Esophagus squamous epithelium (tissue), 4 donors: Measurements from ENCODE around the gene CD82.

ENCODE experiments used
- POLR2A ChIP-seq, 4 donors: fragments of 450-650 bp; IDR thresholded peaks; one replicate each; pipeline ENCODE4 v1.6.1; 2017; ENCODE audit warnings: antibody characterized with exemption in 4 of 4, mild to moderate bottlenecking in 4 of 4, moderate library complexity in 3 of 4
- TF ChIP-seq, protein P1 (sequence below), 6 experiments: fragments of 450-650 bp in 4 of 6; fragments of 200-600 bp in 2 of 6; sonication (generic) in 2 of 6; IDR thresholded peaks; one replicate each; pipeline ENCODE4 v1.5.1; 2016 to 2019; ENCODE audit warnings: antibody characterized with exemption in 6 of 6, mild to moderate bottlenecking in 4 of 6, moderate library complexity in 4 of 6

DNA sequence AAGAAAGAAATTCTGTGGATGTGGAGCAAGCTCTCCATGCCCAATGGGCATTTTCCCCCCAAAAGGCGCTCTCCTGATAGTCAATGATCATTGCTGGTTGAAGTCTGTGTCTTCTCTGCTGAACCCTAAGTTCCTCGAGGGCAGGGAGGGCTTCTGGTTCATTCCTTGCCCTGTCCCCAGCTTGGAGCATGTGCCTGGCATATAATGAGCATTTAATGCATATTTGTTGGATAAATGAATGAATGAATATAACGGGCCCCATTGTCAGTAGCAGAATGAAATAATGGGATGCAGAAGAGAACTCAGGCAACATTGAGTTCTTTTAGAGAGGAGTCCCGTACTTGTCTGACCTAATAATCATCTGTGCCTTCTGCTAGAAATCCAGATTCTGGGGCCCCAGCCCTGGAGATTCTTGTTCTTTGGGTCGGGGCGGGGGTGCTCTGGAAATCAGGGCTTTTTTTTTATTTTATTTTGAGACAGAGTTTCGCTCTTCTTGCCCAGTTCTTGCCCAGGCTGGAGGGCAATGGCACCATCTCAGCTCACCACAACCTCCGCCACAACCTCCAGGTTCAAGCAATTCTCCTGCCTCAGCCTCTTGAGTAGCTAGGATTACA is 64.4 kb downstream of the CD82 start:
- TF ChIP-seq, protein P1, sequence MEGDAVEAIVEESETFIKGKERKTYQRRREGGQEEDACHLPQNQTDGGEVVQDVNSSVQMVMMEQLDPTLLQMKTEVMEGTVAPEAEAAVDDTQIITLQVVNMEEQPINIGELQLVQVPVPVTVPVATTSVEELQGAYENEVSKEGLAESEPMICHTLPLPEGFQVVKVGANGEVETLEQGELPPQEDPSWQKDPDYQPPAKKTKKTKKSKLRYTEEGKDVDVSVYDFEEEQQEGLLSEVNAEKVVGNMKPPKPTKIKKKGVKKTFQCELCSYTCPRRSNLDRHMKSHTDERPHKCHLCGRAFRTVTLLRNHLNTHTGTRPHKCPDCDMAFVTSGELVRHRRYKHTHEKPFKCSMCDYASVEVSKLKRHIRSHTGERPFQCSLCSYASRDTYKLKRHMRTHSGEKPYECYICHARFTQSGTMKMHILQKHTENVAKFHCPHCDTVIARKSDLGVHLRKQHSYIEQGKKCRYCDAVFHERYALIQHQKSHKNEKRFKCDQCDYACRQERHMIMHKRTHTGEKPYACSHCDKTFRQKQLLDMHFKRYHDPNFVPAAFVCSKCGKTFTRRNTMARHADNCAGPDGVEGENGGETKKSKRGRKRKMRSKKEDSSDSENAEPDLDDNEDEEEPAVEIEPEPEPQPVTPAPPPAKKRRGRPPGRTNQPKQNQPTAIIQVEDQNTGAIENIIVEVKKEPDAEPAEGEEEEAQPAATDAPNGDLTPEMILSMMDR (IDR thresholded peaks at IDR 0.05) = no peak
- no peak for TF ChIP-seq POLR2A (IDR thresholded peaks at IDR 0.05)
